ENCODE measurements around the gene TIGIT. TPM values are rescaled to one million over a fixed set of nuclear protein-coding genes. Genes with fewer than 3 reads are reported as not detected.

The TIGIT gene
- total RNA-seq, 1 experiment from 2014 or later: 1.2 TPM

DNA sequence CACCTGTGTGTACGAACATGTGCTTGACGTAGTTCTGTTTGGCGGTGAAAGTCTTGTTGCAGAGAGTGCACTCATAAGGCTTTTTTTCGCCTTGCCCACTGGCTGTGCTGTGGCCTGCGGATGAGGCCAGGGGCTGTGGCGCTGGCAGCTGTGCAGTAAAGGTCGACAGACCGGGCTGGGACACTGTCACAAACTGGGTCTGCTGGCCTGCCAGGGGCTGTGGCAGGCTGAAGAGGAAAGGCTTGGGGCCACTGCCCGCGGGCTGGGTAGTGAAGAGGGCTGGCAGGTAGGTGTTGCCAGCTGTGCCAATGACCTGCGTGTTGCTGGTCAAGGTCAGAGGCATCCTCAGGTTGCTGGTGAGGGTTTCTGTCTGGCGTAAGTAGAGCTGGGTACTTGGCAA, 56.4 kb downstream of the TIGIT start:
- Histone ChIP-seq H4K20me1 (ENCODE audit: insufficient read depth, low read depth, low read length) (no peaks in the 10 kb centered on the region), H3K9me3 (ENCODE audit: low read length) (no peaks in the 10 kb centered on the region), H3K4me2 (ENCODE audit: low read depth, low read length, poor library complexity, severe bottlenecking) (no peak overlapping the region), H3K27me3 (ENCODE audit: low read length) (no peaks in the 10 kb centered on the region), H3K36me3 (ENCODE audit: insufficient read depth, low read length) (no peaks in the 10 kb centered on the region), H2AFZ (ENCODE audit: low read length) (no peak overlapping the region), H3K4me1 (ENCODE audit: low read length) (no peaks in the 10 kb centered on the region), H3K27ac (ENCODE audit: low read length) (no peak overlapping the region), H3K79me2 (ENCODE audit: low read length) (no peaks in the 10 kb centered on the region), H3K9ac (ENCODE audit: low read length) (no peak overlapping the region), H3K9me2 (replicated peaks; ENCODE audit: insufficient read depth, low read length) (no peaks in the 10 kb centered on the region), H3K4me3 (ENCODE audit: low read length) (no peak overlapping the region)
- no peak for DNase-seq

DNA sequence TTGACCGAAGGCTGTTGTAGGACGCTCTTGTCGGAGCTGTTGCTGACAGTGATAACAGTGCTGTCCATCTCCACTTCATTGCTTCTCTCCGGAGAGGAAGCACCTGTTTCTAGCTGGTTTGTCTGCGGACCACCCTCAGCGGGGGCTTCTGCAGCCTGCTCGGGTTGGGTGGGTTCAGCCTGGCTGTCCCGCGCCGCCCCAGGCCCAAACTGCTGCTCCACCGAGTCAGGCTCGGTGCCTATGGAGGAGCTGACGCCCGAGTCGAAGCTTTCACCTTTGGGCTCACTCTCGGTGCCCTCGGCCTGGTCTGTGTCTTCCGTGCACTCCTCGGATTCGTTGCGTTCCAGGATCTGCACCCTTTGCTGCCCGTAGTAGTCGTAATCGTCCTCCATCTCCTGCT, 56.9 kb downstream of the TIGIT start:
- H3K9ac ChIP-seq (ENCODE audit: low read length): no peak overlapping the region
- no peak overlapping the region for H3K4me2 ChIP-seq (ENCODE audit: low read depth, low read length, poor library complexity, severe bottlenecking)
- no peak overlapping the region for H3K4me3 ChIP-seq (ENCODE audit: low read length)
- no peak for DNase-seq
- no peaks in the 10 kb centered on the region for H3K79me2 ChIP-seq (ENCODE audit: low read length)
- H3K9me2 ChIP-seq (replicated peaks; ENCODE audit: insufficient read depth, low read length): no peaks in the 10 kb centered on the region
- no peaks in the 10 kb centered on the region for H3K4me1 ChIP-seq (ENCODE audit: low read length)
- H3K36me3 ChIP-seq (ENCODE audit: insufficient read depth, low read length): no peaks in the 10 kb centered on the region
- H3K27me3 ChIP-seq (ENCODE audit: low read length): no peaks in the 10 kb centered on the region
- H3K9me3 ChIP-seq (ENCODE audit: low read length): no peaks in the 10 kb centered on the region
- no peak overlapping the region for H3K27ac ChIP-seq (ENCODE audit: low read length)
- H2AFZ ChIP-seq (ENCODE audit: low read length): no peak overlapping the region
- no peaks in the 10 kb centered on the region for H4K20me1 ChIP-seq (ENCODE audit: insufficient read depth, low read depth, low read length)

DNA sequence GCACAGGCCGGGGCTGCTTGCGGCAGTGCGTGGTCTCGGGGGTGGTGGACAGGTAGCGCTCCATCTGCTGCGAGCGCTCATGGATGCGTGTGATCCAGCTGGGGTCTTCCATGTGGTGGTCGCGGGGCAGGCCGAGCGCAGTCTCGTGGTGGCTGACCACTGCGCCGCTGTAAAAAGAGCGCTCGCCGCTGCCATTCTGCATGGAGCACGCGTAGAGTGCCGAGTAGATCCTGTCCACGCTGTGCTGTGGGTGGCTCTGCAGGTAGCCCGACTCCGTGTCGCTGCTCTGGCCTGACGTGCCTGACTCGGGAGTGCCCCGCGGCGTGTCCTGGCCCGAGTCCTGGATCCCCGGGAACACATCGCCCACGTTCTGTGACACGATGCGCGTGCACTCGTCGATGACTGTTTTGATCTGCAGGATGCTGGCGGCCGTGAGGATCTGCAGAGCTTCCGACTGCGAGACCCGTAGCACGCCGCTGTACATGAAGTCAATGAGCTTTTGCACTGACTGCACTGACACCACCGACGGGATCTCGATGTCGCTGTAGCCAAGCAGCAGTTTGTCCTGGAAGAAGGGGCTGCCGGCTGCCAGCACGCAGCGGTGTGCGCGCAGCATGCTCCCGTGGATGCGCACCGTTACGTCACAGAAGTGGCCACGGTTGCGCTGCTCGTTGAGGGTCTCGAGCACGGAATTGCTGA, 57.4 kb downstream of the TIGIT start:
- Histone ChIP-seq H3K4me2 (ENCODE audit: low read depth, low read length, poor library complexity, severe bottlenecking) (no peak overlapping the region), H3K9ac (ENCODE audit: low read length) (no peak overlapping the region), H3K9me2 (replicated peaks; ENCODE audit: insufficient read depth, low read length) (no peaks in the 10 kb centered on the region), H3K9me3 (ENCODE audit: low read length) (no peaks in the 10 kb centered on the region), H3K27ac (ENCODE audit: low read length) (no peak overlapping the region), H2AFZ (ENCODE audit: low read length) (no peak overlapping the region), H3K79me2 (ENCODE audit: low read length) (no peaks in the 10 kb centered on the region), H3K27me3 (ENCODE audit: low read length) (no peaks in the 10 kb centered on the region), H3K36me3 (ENCODE audit: insufficient read depth, low read length) (no peaks in the 10 kb centered on the region), H4K20me1 (ENCODE audit: insufficient read depth, low read depth, low read length) (no peaks in the 10 kb centered on the region), H3K4me1 (ENCODE audit: low read length) (no peaks in the 10 kb centered on the region), H3K4me3 (ENCODE audit: low read length) (no peak overlapping the region)
- no peak for DNase-seq

DNA sequence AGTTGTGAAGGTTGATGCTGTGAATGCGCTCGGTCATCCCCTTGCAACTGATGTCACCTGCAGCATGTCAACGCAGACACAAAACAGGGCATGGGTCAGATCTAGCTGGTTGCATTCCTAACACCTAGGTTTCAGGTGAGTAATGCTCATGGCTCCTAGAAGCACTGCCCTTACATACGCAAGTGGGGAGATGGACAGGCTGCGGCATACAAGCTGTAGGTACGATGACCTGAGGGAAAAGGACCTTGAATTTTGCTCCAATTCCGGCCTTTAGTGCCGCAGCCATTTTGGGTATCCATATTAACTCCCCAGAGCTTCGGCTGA, 58.0 kb downstream of the TIGIT start:
- H3K4me1 ChIP-seq (ENCODE audit: low read length): no peaks in the 10 kb centered on the region
- H3K9ac ChIP-seq (ENCODE audit: low read length): no peak overlapping the region
- H4K20me1 ChIP-seq (ENCODE audit: insufficient read depth, low read depth, low read length): no peaks in the 10 kb centered on the region
- DNase-seq: no peak
- no peaks in the 10 kb centered on the region for H3K27me3 ChIP-seq (ENCODE audit: low read length)
- H3K9me3 ChIP-seq (ENCODE audit: low read length): no peaks in the 10 kb centered on the region
- no peak overlapping the region for H2AFZ ChIP-seq (ENCODE audit: low read length)
- no peaks in the 10 kb centered on the region for H3K9me2 ChIP-seq (replicated peaks; ENCODE audit: insufficient read depth, low read length)
- no peaks in the 10 kb centered on the region for H3K79me2 ChIP-seq (ENCODE audit: low read length)
- no peak overlapping the region for H3K4me3 ChIP-seq (ENCODE audit: low read length)
- H3K27ac ChIP-seq (ENCODE audit: low read length): no peak overlapping the region
- H3K4me2 ChIP-seq (ENCODE audit: low read depth, low read length, poor library complexity, severe bottlenecking): no peak overlapping the region
- no peaks in the 10 kb centered on the region for H3K36me3 ChIP-seq (ENCODE audit: insufficient read depth, low read length)

DNA sequence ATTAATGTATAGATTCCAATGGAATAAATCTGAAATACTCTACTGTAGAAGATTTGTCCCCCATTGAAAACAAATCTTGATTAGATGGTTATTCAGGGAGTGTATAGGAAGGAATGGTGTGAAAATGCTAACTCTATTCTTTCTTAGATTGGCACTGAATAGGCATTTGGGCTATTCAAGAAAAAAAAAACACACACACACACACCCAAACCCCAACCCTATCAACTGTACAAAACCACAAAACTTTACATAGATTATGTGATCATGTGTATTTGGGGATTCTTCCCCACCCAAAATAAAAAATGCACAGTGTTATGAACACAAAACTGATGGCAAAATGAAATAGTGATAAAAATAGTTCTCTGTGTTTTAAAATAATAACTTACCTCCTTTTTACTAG, 61.8 kb downstream of the TIGIT start:
- Histone ChIP-seq H3K4me3 (ENCODE audit: low read length) (no peak overlapping the region), H3K79me2 (ENCODE audit: low read length) (no peaks in the 10 kb centered on the region), H3K4me2 (ENCODE audit: low read depth, low read length, poor library complexity, severe bottlenecking) (no peak overlapping the region), H3K27ac (ENCODE audit: low read length) (no peak overlapping the region), H4K20me1 (ENCODE audit: insufficient read depth, low read depth, low read length) (no peaks in the 10 kb centered on the region), H3K9ac (ENCODE audit: low read length) (no peak overlapping the region), H3K9me2 (replicated peaks; ENCODE audit: insufficient read depth, low read length) (no peaks in the 10 kb centered on the region), H3K36me3 (ENCODE audit: insufficient read depth, low read length) (no peaks in the 10 kb centered on the region), H2AFZ (ENCODE audit: low read length) (no peak overlapping the region), H3K27me3 (ENCODE audit: low read length) (no peaks in the 10 kb centered on the region), H3K9me3 (ENCODE audit: low read length) (no peaks in the 10 kb centered on the region), H3K4me1 (ENCODE audit: low read length) (no peaks in the 10 kb centered on the region)
- no peak for DNase-seq

DNA sequence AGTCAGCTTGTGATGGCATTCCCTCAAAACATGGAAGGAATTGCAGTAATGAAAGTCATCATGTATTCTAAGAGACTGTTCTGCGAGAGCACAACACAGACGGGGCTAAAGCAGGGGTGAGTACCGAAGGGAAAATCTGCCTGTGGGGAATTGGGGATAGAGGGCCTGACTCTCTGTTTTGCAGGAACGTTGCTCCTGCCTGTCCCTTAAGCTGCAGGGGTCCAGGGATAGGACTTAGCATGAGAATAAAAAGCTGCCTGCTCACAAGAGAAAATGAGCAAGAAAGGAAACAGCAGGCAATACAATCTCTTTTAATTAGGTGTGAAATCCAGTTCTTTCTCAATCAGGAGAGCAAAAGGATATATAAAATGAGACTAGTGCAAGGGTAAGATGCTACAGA, 62.2 kb downstream of the TIGIT start:
- no peak overlapping the region for H2AFZ ChIP-seq (ENCODE audit: low read length)
- H4K20me1 ChIP-seq (ENCODE audit: insufficient read depth, low read depth, low read length): no peaks in the 10 kb centered on the region
- H3K9me3 ChIP-seq (ENCODE audit: low read length): no peaks in the 10 kb centered on the region
- no peak overlapping the region for H3K27ac ChIP-seq (ENCODE audit: low read length)
- H3K4me1 ChIP-seq (ENCODE audit: low read length): no peaks in the 10 kb centered on the region
- H3K36me3 ChIP-seq (ENCODE audit: insufficient read depth, low read length): no peaks in the 10 kb centered on the region
- H3K4me2 ChIP-seq (ENCODE audit: low read depth, low read length, poor library complexity, severe bottlenecking): no peak overlapping the region
- no peak overlapping the region for H3K9ac ChIP-seq (ENCODE audit: low read length)
- no peak overlapping the region for H3K4me3 ChIP-seq (ENCODE audit: low read length)
- no peaks in the 10 kb centered on the region for H3K9me2 ChIP-seq (replicated peaks; ENCODE audit: insufficient read depth, low read length)
- no peaks in the 10 kb centered on the region for H3K27me3 ChIP-seq (ENCODE audit: low read length)
- H3K79me2 ChIP-seq (ENCODE audit: low read length): no peaks in the 10 kb centered on the region
- DNase-seq: no peak

DNA sequence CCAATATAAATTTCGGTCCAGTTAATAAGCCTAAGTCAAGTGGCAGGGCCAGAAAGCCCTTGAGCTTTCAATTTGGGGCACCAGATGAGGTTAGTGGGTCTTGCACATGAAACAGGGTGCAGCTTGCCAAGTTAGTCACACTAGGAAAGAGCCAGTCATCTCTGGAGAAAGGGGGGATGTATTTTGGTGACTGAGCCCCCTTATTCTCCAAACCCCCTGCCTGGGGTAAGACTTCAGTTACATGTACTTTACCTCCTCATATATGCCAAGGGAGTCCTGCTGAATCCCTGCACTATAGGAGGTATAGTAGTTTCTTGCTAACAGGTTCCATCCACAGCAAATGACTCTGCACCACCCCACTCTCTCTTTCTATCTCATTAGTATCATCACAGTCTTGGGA, 62.7 kb downstream of the TIGIT start:
- Histone ChIP-seq H3K4me2 (ENCODE audit: low read depth, low read length, poor library complexity, severe bottlenecking) (no peak overlapping the region), H3K4me3 (ENCODE audit: low read length) (no peak overlapping the region), H3K9me3 (ENCODE audit: low read length) (no peaks in the 10 kb centered on the region), H2AFZ (ENCODE audit: low read length) (no peak overlapping the region), H3K9me2 (replicated peaks; ENCODE audit: insufficient read depth, low read length) (no peaks in the 10 kb centered on the region), H3K27ac (ENCODE audit: low read length) (no peak overlapping the region), H3K36me3 (ENCODE audit: insufficient read depth, low read length) (no peaks in the 10 kb centered on the region), H3K4me1 (ENCODE audit: low read length) (no peaks in the 10 kb centered on the region), H4K20me1 (ENCODE audit: insufficient read depth, low read depth, low read length) (no peaks in the 10 kb centered on the region), H3K79me2 (ENCODE audit: low read length) (no peaks in the 10 kb centered on the region), H3K27me3 (ENCODE audit: low read length) (no peaks in the 10 kb centered on the region), H3K9ac (ENCODE audit: low read length) (no peak overlapping the region)
- DNase-seq: no peak
